Gastroesophageal sphincter (tissue), 4 donors: ENCODE results near the gene SSTR3. TPM values are rescaled to one million over a fixed set of nuclear protein-coding genes. Genes with fewer than 3 reads are reported as not detected.
"Not testable (repeated sequence)": the region's sequence is repeated elsewhere in the genome, so short reads cannot be mapped to it uniquely, and the experiment has no call there.

ENCODE experiments used
- ATAC-seq: fragments of 150-250 bp; one replicate; pipeline ENCODE4 v1.9.1; 2016; ENCODE audit warnings: mild to moderate bottlenecking, moderate library complexity
- H3K27ac ChIP-seq, 4 donors: fragments of 200-600 bp; sonication (generic) in 3 of 4; 1 replicate in 3 of 4; 2 replicates in 1 of 4; pipeline ENCODE4 v1.5.1; 2016 to 2019
- H3K27me3 ChIP-seq: fragments of 200-600 bp; sonication (generic); one replicate; pipeline ENCODE4 v1.5.1; 2019
- H3K36me3 ChIP-seq, 2 donors: fragments of 200-600 bp; sonication (generic); one replicate each; pipeline ENCODE4 v1.5.1; 2019; ENCODE audit warnings: control low read depth in 1 of 2
- H3K4me1 ChIP-seq, 3 donors: fragments of 200-600 bp; sonication (generic); 1 replicate in 2 of 3; 2 replicates in 1 of 3; pipeline ENCODE4 v1.5.1; 2016 to 2019; ENCODE audit warnings: control low read depth in 2 of 3
- H3K4me3 ChIP-seq, 2 donors: fragments of 200-600 bp; sonication (generic); one replicate each; pipeline ENCODE4 v1.5.1; 2019; ENCODE audit warnings: mild to moderate bottlenecking in 1 of 2, moderate library complexity in 1 of 2
- H3K9me3 ChIP-seq, 3 donors: fragments of 200-600 bp; sonication (generic); one replicate each; pipeline ENCODE4 v1.5.1; 2017 to 2019; ENCODE audit warnings: control low read depth in 2 of 3
- CTCF ChIP-seq, 4 experiments: fragments of 200-600 bp in 2 of 4; fragments of 450-650 bp in 2 of 4; sonication (generic) in 1 of 4; IDR thresholded peaks; one replicate each; pipeline ENCODE4 v1.5.1; 2017 to 2019; ENCODE audit warnings: antibody characterized with exemption in 4 of 4, mild to moderate bottlenecking in 2 of 4, moderate library complexity in 2 of 4
- EP300 ChIP-seq: sonication (generic); formaldehyde crosslinking; IDR thresholded peaks from one replicate; pipeline ENCODE4 v1.6.1; 2017; ENCODE audit warnings: antibody characterized with exemption, mild to moderate bottlenecking
- POLR2A ChIP-seq, 2 donors: fragments of 450-650 bp; IDR thresholded peaks; one replicate each; pipeline ENCODE4 v1.6.1; 2017; ENCODE audit warnings: antibody characterized with exemption in 2 of 2, mild to moderate bottlenecking in 2 of 2, moderate library complexity in 1 of 2
- POLR2AphosphoS5 ChIP-seq: sonication (generic); formaldehyde crosslinking; IDR thresholded peaks from one replicate; pipeline ENCODE4 v1.6.1; 2017; ENCODE audit warnings: antibody characterized with exemption
- WGBS, 2 donors: methylation state at CpG; one replicate each; pipeline ENCODE4 v1.1.5; 2018; ENCODE audit warnings: low coverage in 1 of 2; 5-methylcytosine and 5-hydroxymethylcytosine counted together
- total RNA-seq, 4 donors: library from RNA; depleted of rRNA; stranded (reverse); fragments of >200 nt; gene quantifications; one replicate each; pipeline ENCODE4 v1.1.0, GENCODE V29; 2016

The SSTR3 gene
- total RNA-seq, 4 donors from 2014 or later, result not detected

- H3K4me1 ChIP-seq, result no peaks in the 10 kb centered on the region
- H3K27ac ChIP-seq, result no peak overlapping the region
- H3K9me3 ChIP-seq, result no peaks in the 10 kb centered on the region
- H3K36me3 ChIP-seq, result no peaks in the 10 kb centered on the region
- ATAC-seq, result no peak
- TF ChIP-seq POLR2AphosphoS5 (no peak), CTCF (IDR thresholded peaks at IDR 0.05) (no peak), POLR2A (IDR thresholded peaks at IDR 0.05) (no peak), EP300 (no peak)
- WGBS, 2 donors, result 60 to 88% methylated on average over 6 to 14 of the region's 20 CpGs
- H3K4me3 ChIP-seq, result no peak overlapping the region
- peaks cover 98% of the 10 kb centered on the region for H3K27me3 ChIP-seq
These were observed 25.3 kb upstream of the SSTR3 start for GRCh38 chr22:37237371-37238268.

GRCh38 chr22:37235897-37236607, 23.8 kb upstream of the SSTR3 start:
- H3K4me3 ChIP-seq, result no peak overlapping the region
- ATAC-seq, result no peak
- peaks cover 98% of the 10 kb centered on the region for H3K27me3 ChIP-seq
- no peaks in the 10 kb centered on the region for H3K36me3 ChIP-seq
- 100% methylated on average over 1 to 2 of the region's 3 CpGs for WGBS, 2 donors
- no peak overlapping the region for H3K27ac ChIP-seq
- TF ChIP-seq CTCF (IDR thresholded peaks at IDR 0.05) (no peak), EP300 (no peak), POLR2A (IDR thresholded peaks at IDR 0.05) (no peak), POLR2AphosphoS5 (no peak)
- no peaks in the 10 kb centered on the region for H3K9me3 ChIP-seq
- no peaks in the 10 kb centered on the region for H3K4me1 ChIP-seq

GRCh38 chr22:37234736-37235711, 22.7 kb upstream of the SSTR3 start:
- Histone ChIP-seq H3K27ac (no peak overlapping the region), H3K9me3 (no peaks in the 10 kb centered on the region), H3K36me3 (no peaks in the 10 kb centered on the region), H3K27me3 (peaks cover 98% of the 10 kb centered on the region), H3K4me3 (no peak overlapping the region), H3K4me1 (peaks cover 0 to under 1% (median 0%) of the 10 kb centered on the region in 3 donors)
- 74 to 86% methylated on average over 5 to 11 of the region's 16 CpGs for WGBS, 2 donors
- ATAC-seq, result no peak
- TF ChIP-seq POLR2A (IDR thresholded peaks at IDR 0.05), result no peak
- TF ChIP-seq POLR2AphosphoS5, result no peak
- no peak for TF ChIP-seq CTCF (IDR thresholded peaks at IDR 0.05)

- H3K9me3 ChIP-seq, result no peaks in the 10 kb centered on the region
- no peaks in the 10 kb centered on the region for H3K36me3 ChIP-seq
- ATAC-seq, result no peak
- peaks cover 0 to 11% (median 0%) of the 10 kb centered on the region in 3 donors for H3K4me1 ChIP-seq
- H3K27ac ChIP-seq, result no peak overlapping the region
- peaks cover 89% of the 10 kb centered on the region for H3K27me3 ChIP-seq
- H3K4me3 ChIP-seq, result no peak overlapping the region
- WGBS, 2 donors, result 64 to 73% methylated on average over 4 to 9 of the region's 27 CpGs
- no peak for TF ChIP-seq CTCF (IDR thresholded peaks at IDR 0.05)
- TF ChIP-seq EP300, result no peak
- no peak for TF ChIP-seq POLR2AphosphoS5
- TF ChIP-seq POLR2A (IDR thresholded peaks at IDR 0.05), result no peak
These were observed 21.7 kb upstream of the SSTR3 start for GRCh38 chr22:37233751-37234631.

- Histone ChIP-seq H3K4me1 (peaks cover 0 to 17% (median 0%) of the 10 kb centered on the region in 3 donors), H3K27me3 (peaks cover 83% of the 10 kb centered on the region)
- not testable (repeated sequence) for H3K4me3 ChIP-seq, H3K36me3 ChIP-seq, H3K9me3 ChIP-seq, ATAC-seq, H3K27ac ChIP-seq
- WGBS, 2 donors, result 69% methylated on average over 2 of the region's 12 CpGs; no CpG with 5 or more reads in 1 of the 2 donors
These were observed 21.1 kb upstream of the SSTR3 start for GRCh38 chr22:37233371-37233750.
